H7 (cell line): Measurements from ENCODE around the gene MED12L. TPM values are rescaled to one million over a fixed set of nuclear protein-coding genes. Genes with fewer than 3 reads are reported as not detected.
"Not testable (repeated sequence)": the region's sequence is repeated elsewhere in the genome, so short reads cannot be mapped to it uniquely, and the experiment has no call there.

Experiments used
- DNase-seq: peaks from one replicate; pipeline ENCODE4 v3.0.0; 2012
- H3K27me3 ChIP-seq: 2 replicates; pipeline ENCODE4 v1.6.0; 2011; ENCODE audit warnings: mild to moderate bottlenecking, low read length; ENCODE audit not compliant: control insufficient read depth, insufficient read depth
- H3K36me3 ChIP-seq: replicated peaks from 2 replicates; pipeline ENCODE4 v1.5.1; 2011; ENCODE audit warnings: low read length; ENCODE audit not compliant: control insufficient read depth, insufficient read depth
- H3K4me3 ChIP-seq: 2 replicates; pipeline ENCODE4 v1.5.1; 2011; ENCODE audit warnings: low read depth, mild to moderate bottlenecking, control low read depth, low read length, moderate library complexity; ENCODE audit not compliant: insufficient read depth
- total RNA-seq: library from RNA; depleted of rRNA; stranded (reverse); fragments of >200 nt; shearing (Covaris generic); gene quantifications from 2 replicates; pipeline ENCODE4 v1.2.3, GENCODE V29; 2014

The MED12L gene
- total RNA-seq, 1 experiment from 2014 or later = 7.9 TPM

DNA sequence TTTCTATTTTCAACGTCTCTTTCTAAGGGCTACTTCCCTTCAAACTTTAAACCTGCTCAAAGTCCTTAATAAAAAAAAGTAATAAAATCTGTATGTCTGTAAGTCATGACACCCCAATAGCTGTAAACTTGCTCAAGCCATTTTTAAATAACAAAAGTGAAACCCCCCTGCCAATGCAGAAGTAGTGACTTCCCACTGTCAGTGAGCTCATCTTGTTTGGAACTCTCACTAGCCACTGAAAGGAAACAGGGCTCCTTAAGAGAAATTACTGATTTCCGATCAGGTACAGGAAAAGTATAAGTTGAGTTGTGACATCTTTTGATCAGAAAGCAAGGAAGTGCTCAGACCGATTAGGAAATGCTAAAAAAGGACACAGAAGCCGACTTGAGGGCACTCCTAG lies 145.2 kb downstream of the MED12L start:
- no peaks in the 10 kb centered on the region for H3K36me3 ChIP-seq
- no peak overlapping the region for H3K4me3 ChIP-seq
- no peak for DNase-seq
- no peaks in the 10 kb centered on the region for H3K27me3 ChIP-seq

DNA sequence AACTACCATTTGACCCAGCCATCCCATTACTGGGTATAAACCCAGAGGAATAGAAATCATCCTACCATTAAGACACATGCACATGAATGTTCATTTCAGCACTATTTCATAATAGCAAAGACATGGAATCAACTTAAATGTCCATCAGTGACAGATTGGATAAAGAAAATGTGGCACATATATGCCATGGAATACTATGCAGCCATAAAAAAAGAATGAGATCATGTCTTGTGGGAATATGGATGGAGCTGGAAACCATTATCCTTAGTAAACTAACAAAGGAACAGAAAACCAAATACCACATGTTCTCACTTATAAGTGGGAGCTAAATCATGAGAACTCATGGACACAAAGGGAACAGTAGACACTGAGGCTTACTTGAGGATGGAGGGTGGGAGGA lies 146.9 kb downstream of the MED12L start:
- not testable (repeated sequence) for DNase-seq, H3K36me3 ChIP-seq, H3K4me3 ChIP-seq, H3K27me3 ChIP-seq

DNA sequence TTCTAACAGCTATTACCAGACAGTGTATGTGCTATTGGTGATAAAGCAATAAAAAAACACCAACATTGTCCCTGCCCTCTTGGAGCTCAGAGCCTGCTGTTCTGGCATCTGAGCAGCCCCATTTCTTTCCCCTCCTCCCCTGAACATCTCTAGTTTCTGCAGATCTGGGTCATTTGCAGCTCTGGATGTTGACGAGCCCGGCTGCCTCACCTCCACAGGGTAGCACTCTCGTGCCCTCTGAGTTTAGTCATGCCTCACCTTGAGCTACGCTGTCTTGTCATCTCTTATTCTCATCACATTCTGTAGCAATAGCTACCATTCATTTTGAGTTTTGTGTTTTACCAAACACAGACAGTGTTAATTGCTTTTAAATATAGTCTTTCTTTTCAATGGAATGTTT lies 147.5 kb downstream of the MED12L start:
- H3K4me3 ChIP-seq = no peak overlapping the region
- H3K27me3 ChIP-seq = no peaks in the 10 kb centered on the region
- DNase-seq = peak; percentile 35
- H3K36me3 ChIP-seq = no peaks in the 10 kb centered on the region

DNA sequence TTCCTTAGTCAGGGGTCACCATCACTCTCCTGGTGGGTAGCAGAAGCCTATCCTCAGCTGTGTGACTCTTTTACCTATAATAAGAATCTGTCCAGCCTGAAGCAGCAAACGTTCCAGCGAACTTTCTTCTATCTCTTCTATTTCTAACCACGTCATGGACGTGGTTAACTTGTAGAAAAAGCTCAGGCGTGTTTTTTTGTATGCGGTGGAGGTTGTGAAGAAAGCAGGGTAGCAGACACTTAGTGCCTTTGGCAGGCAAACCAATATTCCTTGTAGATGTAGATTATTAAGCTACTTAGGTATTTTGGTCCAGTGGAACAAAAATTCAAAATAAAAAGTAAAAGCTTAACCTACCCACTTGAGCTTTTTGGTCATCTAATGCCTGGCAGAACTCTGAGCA lies 149.4 kb downstream of the MED12L start:
- Histone ChIP-seq H3K36me3 (no peaks in the 10 kb centered on the region), H3K27me3 (no peaks in the 10 kb centered on the region), H3K4me3 (no peak overlapping the region)
- DNase-seq = no peak

DNA sequence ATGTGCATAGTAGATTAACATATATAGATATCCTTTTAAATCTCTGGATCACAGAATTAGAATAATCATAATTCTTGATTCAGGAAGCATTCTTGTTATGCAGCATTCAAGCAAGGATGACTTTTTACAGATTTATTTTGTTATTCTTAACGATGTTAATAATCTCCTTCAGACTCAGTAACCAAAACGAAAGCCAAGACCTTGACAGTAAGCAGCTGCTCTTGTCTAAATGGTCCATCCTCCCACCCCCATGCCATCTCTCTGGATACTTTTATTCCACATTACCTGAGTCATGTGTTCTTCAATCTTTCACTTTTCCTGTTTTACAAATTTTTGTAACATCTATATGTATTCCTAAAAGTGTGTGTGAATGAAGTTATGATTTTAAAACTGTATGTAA lies 150.9 kb downstream of the MED12L start:
- H3K27me3 ChIP-seq = no peaks in the 10 kb centered on the region
- DNase-seq = no peak
- no peaks in the 10 kb centered on the region for H3K36me3 ChIP-seq
- no peak overlapping the region for H3K4me3 ChIP-seq

DNA sequence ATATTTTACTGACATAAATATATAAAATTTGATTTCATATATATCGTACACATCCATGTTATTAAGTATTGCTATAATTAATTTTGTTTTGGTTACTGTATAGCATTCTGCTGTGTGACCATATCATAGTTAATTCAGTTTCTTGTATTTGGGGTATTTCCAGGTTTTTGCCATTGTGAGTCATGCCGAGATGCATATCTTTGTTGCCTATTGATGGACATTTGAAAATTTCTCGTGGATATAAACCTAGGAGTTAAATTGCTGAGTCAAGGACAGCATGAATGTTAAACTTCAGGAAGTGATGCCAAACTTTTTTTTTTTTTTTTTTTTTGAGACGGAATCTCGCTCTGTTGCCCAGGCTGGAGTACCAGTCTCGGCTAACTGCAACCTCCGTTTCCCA lies 151.3 kb downstream of the MED12L start:
- no peaks in the 10 kb centered on the region for H3K27me3 ChIP-seq
- H3K36me3 ChIP-seq = no peaks in the 10 kb centered on the region
- no peak for DNase-seq
- H3K4me3 ChIP-seq = no peak overlapping the region

DNA sequence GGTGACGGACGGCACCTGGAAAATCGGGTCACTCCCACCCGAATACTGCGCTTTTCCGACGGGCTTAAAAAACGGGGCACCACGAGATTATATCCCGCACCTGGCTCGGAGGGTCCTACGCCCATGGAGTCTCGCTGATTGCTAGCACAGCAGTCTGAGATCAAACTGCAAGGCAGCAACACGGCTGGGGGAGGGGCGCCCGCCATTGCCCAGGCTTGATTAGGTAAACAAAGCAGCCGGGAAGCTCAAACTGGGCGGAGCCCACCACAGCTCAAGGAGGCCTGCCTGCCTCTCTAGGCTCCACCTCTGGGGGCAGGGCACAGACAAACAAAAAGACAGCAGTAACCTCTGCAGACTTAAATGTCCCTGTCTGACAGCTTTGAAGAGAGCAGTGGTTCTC lies 156.5 kb downstream of the MED12L start:
- H3K27me3 ChIP-seq, H3K4me3 ChIP-seq, H3K36me3 ChIP-seq, DNase-seq: not testable (repeated sequence)

DNA sequence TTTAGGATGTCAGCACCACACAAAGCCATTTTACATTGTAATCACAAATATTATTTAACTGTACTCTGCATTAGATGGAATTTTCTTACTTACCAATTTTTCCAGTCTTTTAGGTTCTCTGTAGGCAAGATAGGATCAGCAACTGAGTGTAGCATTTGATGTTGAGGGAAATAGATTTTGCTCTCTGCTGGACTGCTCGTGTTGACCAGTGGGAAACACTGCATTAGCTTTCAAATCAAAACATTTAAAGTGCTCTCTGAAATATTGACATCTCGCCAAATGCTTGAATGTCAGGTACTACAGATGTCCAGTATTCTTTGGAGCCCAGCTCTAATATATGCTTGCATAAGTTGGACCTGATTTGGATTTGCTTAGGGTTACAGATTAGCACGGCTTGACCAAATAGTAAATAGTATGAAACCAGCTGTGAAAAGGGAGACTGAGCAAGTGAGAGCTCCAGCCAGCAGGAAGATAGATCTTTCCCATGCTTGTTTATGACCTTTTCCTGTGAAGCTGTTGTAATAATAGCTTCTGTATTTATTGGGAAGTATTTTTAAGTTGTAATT lies 163.4 kb downstream of the MED12L start:
- Histone ChIP-seq H3K4me3 (no peak overlapping the region), H3K27me3 (no peaks in the 10 kb centered on the region), H3K36me3 (no peaks in the 10 kb centered on the region)
- DNase-seq = no peak

DNA sequence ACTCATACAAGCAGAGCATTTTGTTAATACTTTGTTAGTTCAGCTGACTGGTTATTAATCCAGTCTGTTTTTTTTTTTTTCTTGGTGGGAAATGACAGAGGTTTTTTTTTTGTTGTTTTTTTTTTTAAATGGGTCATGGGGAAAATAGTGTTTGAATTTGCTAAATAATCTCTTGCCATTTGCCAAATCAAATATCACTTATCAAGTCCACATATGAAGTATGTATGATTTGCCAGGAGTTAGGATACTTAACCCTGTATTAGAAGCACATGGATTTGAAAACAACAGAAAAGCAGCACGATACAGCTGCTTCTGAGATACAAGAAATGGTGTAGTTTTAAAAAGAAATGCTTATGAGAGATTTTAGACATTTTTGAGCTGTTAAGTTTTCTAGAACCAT lies 171.3 kb downstream of the MED12L start:
- DNase-seq = no peak
- Histone ChIP-seq H3K36me3 (no peaks in the 10 kb centered on the region), H3K4me3 (no peak overlapping the region), H3K27me3 (no peaks in the 10 kb centered on the region)

DNA sequence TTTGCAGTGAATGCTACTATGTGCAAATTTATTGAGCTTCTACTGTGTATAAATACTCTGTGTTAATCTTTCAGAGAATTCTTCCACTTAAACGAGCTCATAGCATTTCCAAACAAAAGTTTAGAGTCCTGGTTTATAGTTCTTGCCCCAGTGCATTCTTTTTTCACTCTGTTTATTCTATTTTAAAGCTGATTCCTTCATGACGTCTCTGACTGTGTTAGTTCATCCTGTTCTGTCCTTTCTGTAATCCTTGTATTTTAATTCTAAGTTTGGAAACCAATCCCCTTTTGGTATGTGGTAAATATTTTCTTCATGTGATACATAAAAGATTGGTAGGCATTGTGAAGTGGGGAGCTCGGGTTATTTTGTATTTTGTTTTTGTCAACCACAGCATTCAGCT lies 174.2 kb downstream of the MED12L start:
- H3K4me3 ChIP-seq = no peak overlapping the region
- DNase-seq = no peak

DNA sequence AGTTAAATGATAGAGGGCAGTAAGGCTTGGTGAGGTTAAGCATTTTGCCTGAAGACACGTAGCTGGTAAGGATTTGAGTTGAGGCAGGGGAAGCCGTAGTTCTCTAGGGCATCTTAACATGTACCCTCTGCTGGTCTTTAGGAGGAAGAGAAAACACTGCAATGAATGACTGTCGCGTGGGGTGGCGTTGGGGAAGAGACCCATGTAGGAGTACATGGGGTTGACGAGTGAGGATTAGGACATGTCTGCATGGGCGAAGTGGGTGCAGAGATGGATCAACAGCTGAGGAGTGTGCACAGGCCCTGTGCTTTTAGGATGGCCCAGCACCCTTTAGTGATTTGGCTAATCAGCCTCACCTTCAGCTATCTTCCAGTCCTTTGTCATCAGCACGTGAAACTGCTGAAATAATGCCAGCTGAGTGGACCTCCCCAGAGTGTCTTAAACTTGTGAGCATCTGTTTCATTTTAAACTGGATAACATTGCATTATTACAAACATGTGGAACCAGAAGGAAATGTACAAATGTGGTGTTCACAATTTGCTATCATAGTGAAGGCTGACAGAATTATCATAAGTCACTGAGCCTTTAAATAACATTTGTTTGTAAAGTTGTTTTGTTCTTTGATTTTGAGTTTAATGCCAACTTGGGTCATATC lies 177.5 kb downstream of the MED12L start:
- Histone ChIP-seq H3K36me3 (no peaks in the 10 kb centered on the region), H3K4me3 (no peak overlapping the region), H3K27me3 (no peaks in the 10 kb centered on the region)
- DNase-seq = no peak

More for the DNA sequence above, 174.2 kb downstream of the MED12L start:
- Histone ChIP-seq H3K27me3 (no peaks in the 10 kb centered on the region), H3K36me3 (no peaks in the 10 kb centered on the region)

DNA sequence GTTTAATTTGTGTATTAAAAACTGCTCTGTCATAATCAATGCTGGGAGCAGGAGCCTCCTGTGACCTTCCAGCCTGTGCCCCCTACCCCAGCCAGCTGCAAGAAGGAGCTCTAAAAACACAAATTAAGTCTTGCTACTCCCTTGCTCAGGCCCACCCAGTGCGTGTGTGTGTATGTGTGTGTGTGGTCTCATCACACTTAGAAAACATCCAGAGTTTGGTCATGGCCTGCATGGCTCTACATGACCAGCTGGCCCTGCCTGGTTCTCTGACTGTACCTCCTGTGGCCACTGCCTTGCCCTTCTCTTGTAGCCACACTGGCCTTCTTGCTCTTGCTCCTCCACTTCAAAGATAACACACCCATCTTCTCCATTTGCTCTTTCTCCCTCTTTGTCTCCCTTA lies 179.1 kb downstream of the MED12L start:
- no peaks in the 10 kb centered on the region for H3K36me3 ChIP-seq
- no peak overlapping the region for H3K4me3 ChIP-seq
- no peak for DNase-seq
- no peaks in the 10 kb centered on the region for H3K27me3 ChIP-seq

DNA sequence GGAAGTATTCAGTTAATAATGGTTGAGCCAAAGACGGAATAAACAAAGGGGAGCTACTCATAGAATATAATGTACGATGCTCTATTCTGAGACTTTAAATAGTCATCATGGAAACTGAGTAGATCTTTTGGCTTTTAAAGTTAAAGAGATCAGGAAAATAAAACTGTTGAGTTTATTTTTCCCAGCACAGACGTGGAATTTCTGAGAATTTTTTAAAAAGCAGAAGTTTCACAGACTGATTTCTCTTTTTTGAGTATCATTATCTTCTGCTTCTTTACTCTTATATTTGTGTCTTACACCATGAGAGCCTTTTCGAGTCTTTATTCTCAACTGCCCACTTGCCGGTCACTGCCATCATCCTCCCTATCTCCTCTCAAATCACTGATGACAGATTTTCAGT lies 179.7 kb downstream of the MED12L start:
- Histone ChIP-seq H3K27me3 (no peaks in the 10 kb centered on the region), H3K36me3 (no peaks in the 10 kb centered on the region), H3K4me3 (no peak overlapping the region)
- DNase-seq = no peak

DNA sequence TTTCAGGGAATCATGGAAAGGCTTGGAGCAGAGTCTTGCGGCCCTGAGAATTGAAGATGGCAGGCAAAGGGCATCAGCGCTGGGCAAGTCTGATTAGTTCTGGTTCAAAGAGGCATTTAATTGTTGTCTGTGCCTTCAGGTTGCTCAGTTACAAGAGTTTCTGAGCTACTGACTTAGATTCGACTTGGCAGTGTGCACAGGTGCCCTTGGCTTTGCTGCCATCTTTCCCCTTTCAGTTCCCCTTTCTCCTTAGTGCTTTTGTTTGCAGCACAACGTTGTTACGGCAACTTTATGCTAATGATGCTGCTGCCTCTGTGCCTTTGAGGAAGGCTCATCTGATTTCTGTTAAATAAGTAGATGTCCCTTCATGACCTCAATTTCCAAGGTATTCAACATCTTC lies 180.4 kb downstream of the MED12L start:
- Histone ChIP-seq H3K36me3 (no peaks in the 10 kb centered on the region), H3K27me3 (no peaks in the 10 kb centered on the region), H3K4me3 (no peak overlapping the region)
- no peak for DNase-seq

DNA sequence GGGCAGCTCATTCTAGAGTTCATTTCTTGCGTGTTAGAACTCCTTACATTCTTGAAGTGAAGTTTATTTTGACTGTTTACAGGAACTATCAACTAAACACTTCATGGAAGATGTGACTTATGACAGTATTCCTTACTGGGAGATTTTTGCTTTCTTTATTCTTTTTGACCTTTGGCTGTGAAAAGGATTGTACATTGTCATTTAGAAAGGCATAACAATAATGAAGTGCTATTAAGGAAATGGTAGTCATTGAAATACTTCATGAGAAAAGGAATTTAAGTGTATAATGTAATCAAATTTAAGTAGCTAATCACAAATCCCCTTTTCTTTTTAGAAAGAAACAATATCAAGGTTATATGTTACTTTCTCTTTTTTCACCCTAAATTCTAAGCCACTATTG lies 181.6 kb downstream of the MED12L start:
- H3K27me3 ChIP-seq = no peaks in the 10 kb centered on the region
- no peak for DNase-seq
- H3K36me3 ChIP-seq = no peaks in the 10 kb centered on the region
- no peak overlapping the region for H3K4me3 ChIP-seq
